ENCODE data around the gene RCSD1.
A peak's percentile ranks its signal among the peaks of the same experiment; 100 is the strongest.

RCSD1 gene

GRCh38 chr1:167721617-167722151, 91.7 kb downstream of the RCSD1 start, which contains the start of gene MPZL1:
Gene MPZL1 (plus strand): TSS chr1:167721982. CDS start chr1:167722152, 170 bp downstream.
- DNase-seq (peak; percentile 94), ATAC-seq (ENCODE audit: insufficient read depth, low read depth) (peak; percentile 96)
- Histone ChIP-seq H3K4me2 (ENCODE audit: insufficient read depth, low read length) (peak within 1 kb of the TSS; percentile 91), H3K4me3 (ENCODE audit: low read depth in 1 of 2, low read length in 2 of 2) (peak within 1 kb of the TSS; percentile 71 to 77), H3K4me1 (ENCODE audit: insufficient read depth, low read length) (peaks cover 52% of the 10 kb centered on the region), H3K9ac (ENCODE audit: low read depth, low read length) (peak within 1 kb of the TSS; percentile 81), H3K9me3 (ENCODE audit: insufficient read depth, low read length, severe bottlenecking) (no peaks in the 10 kb centered on the region), H4K20me1 (ENCODE audit: insufficient read depth, low read length) (peaks cover 14% of the 10 kb centered on the region), H3K27me3 (ENCODE audit: insufficient read depth, low read length, poor library complexity) (no peaks in the 10 kb centered on the region), H3K27ac (ENCODE audit: low read length) (peak within 1 kb of the TSS; percentile 68), H2AFZ (ENCODE audit: low read depth, low read length) (peak within 1 kb of the TSS; percentile 95), H3K79me2 (ENCODE audit: insufficient read depth, low read length) (peaks cover 47% of the 10 kb centered on the region), H3K36me3 (ENCODE audit: insufficient read depth, low read length) (peaks cover 9% of the 10 kb centered on the region; the same call in 1 of the 2 replicates)
- TF ChIP-seq EZH2 (IDR thresholded peaks at IDR 0.05; ENCODE audit: borderline replicate concordance, low read depth, low read length, severe bottlenecking) (no peak), CTCF (IDR thresholded peaks at IDR 0.05; ENCODE audit: borderline replicate concordance, extremely low read depth, low read length, poor library complexity, severe bottlenecking) (no peak)

- no peaks in the 10 kb centered on the region for H3K27me3 ChIP-seq (ENCODE audit: insufficient read depth, low read length, poor library complexity)
- peak overlapping the region; percentile 64 for H3K27ac ChIP-seq (ENCODE audit: low read length)
- peak overlapping the region; percentile 71 to 77 for H3K4me3 ChIP-seq (ENCODE audit: low read depth in 1 of 2, low read length in 2 of 2)
- peaks cover 53% of the 10 kb centered on the region for H3K79me2 ChIP-seq (ENCODE audit: insufficient read depth, low read length)
- TF ChIP-seq EZH2 (IDR thresholded peaks at IDR 0.05; ENCODE audit: borderline replicate concordance, low read depth, low read length, severe bottlenecking) (no peak), CTCF (IDR thresholded peaks at IDR 0.05; ENCODE audit: borderline replicate concordance, extremely low read depth, low read length, poor library complexity, severe bottlenecking) (no peak)
- peak overlapping the region; percentile 81 for H3K9ac ChIP-seq (ENCODE audit: low read depth, low read length)
- ATAC-seq (ENCODE audit: insufficient read depth, low read depth) (peak; percentile 66), DNase-seq (peak; percentile 51)
- H3K9me3 ChIP-seq (ENCODE audit: insufficient read depth, low read length, severe bottlenecking): no peaks in the 10 kb centered on the region
- peak overlapping the region; percentile 95 for H2AFZ ChIP-seq (ENCODE audit: low read depth, low read length)
- H3K36me3 ChIP-seq (ENCODE audit: insufficient read depth, low read length): peaks cover 9% of the 10 kb centered on the region; the same call in 1 of the 2 replicates
- H4K20me1 ChIP-seq (ENCODE audit: insufficient read depth, low read length): peaks cover 14% of the 10 kb centered on the region
- peak overlapping the region; percentile 91 for H3K4me2 ChIP-seq (ENCODE audit: insufficient read depth, low read length)
- peaks cover 46% of the 10 kb centered on the region for H3K4me1 ChIP-seq (ENCODE audit: insufficient read depth, low read length)
These were observed 92.3 kb downstream of the RCSD1 start for GRCh38 chr1:167722152-167722869.

GRCh38 chr1:167722870-167723251, 92.8 kb downstream of the RCSD1 start:
- H3K4me1 ChIP-seq (ENCODE audit: insufficient read depth, low read length): peaks cover 45% of the 10 kb centered on the region
- no peak for TF ChIP-seq CTCF (IDR thresholded peaks at IDR 0.05; ENCODE audit: borderline replicate concordance, extremely low read depth, low read length, poor library complexity, severe bottlenecking)
- no peak for TF ChIP-seq EZH2 (IDR thresholded peaks at IDR 0.05; ENCODE audit: borderline replicate concordance, low read depth, low read length, severe bottlenecking)
- H3K27ac ChIP-seq (ENCODE audit: low read length): peak overlapping the region; percentile 64
- H3K79me2 ChIP-seq (ENCODE audit: insufficient read depth, low read length): peaks cover 59% of the 10 kb centered on the region
- peaks cover 14% of the 10 kb centered on the region for H4K20me1 ChIP-seq (ENCODE audit: insufficient read depth, low read length)
- peak overlapping the region; percentile 95; the same call in 1 of the 2 replicates for H2AFZ ChIP-seq (ENCODE audit: low read depth, low read length)
- DNase-seq (no peak), ATAC-seq (ENCODE audit: insufficient read depth, low read depth) (no peak)
- peak overlapping the region; percentile 71 to 77 for H3K4me3 ChIP-seq (ENCODE audit: low read depth in 1 of 2, low read length in 2 of 2)
- H3K9me3 ChIP-seq (ENCODE audit: insufficient read depth, low read length, severe bottlenecking): no peaks in the 10 kb centered on the region
- H3K27me3 ChIP-seq (ENCODE audit: insufficient read depth, low read length, poor library complexity): no peaks in the 10 kb centered on the region
- peak overlapping the region; percentile 81 for H3K9ac ChIP-seq (ENCODE audit: low read depth, low read length)
- peak overlapping the region; percentile 91 for H3K4me2 ChIP-seq (ENCODE audit: insufficient read depth, low read length)
- peaks cover 9% of the 10 kb centered on the region; the same call in 1 of the 2 replicates for H3K36me3 ChIP-seq (ENCODE audit: insufficient read depth, low read length)
